H9 (cell line): ENCODE results near the gene TCN2. TPM values are rescaled to one million over a fixed set of nuclear protein-coding genes. Genes with fewer than 3 reads are reported as not detected.

Experiments used
- DNase-seq: peaks from one replicate; pipeline ENCODE4 v3.0.0-alpha.2; 2017
- H2AFZ ChIP-seq: one replicate; pipeline ENCODE4 v1.6.1; 2013; ENCODE audit warnings: mild to moderate bottlenecking, low read length, control low read depth, moderate library complexity
- H2AK5ac ChIP-seq: 2 replicates; pipeline ENCODE4 v1.6.1; 2013; ENCODE audit warnings: low read length, control low read depth, mixed read lengths; ENCODE audit not compliant: insufficient read length
- H2BK120ac ChIP-seq: one replicate; pipeline ENCODE4 v1.6.1; 2013; ENCODE audit warnings: low read depth, mild to moderate bottlenecking, low read length, control low read depth, inconsistent platforms; ENCODE audit not compliant: poor library complexity, severe bottlenecking
- H2BK12ac ChIP-seq: 2 replicates; pipeline ENCODE4 v1.6.1; 2013; ENCODE audit warnings: low read length, control low read depth, mixed read lengths, low read depth; ENCODE audit not compliant: insufficient read length
- H2BK15ac ChIP-seq: 2 replicates; pipeline ENCODE4 v1.6.1; 2013; ENCODE audit warnings: low read depth, low read length, control low read depth
- H2BK20ac ChIP-seq: one replicate; pipeline ENCODE4 v1.6.1; 2013; ENCODE audit warnings: low read depth, mild to moderate bottlenecking, low read length, control low read depth, inconsistent platforms; ENCODE audit not compliant: poor library complexity, severe bottlenecking
- H2BK5ac ChIP-seq: 2 replicates; pipeline ENCODE4 v1.6.1; 2013; ENCODE audit warnings: low read length, control low read depth, mixed read lengths; ENCODE audit not compliant: insufficient read length
- H3K14ac ChIP-seq: 2 replicates; pipeline ENCODE4 v1.6.1; 2013; ENCODE audit warnings: low read length, control low read depth; ENCODE audit not compliant: insufficient read depth
- H3K18ac ChIP-seq: 2 replicates; pipeline ENCODE4 v1.6.1; 2013; ENCODE audit warnings: low read depth, mild to moderate bottlenecking, mixed read lengths, low read length, control low read depth; ENCODE audit not compliant: insufficient read length
- H3K23ac ChIP-seq: 2 replicates; pipeline ENCODE4 v1.6.1; 2013; ENCODE audit warnings: low read length, control low read depth, mixed read lengths, low read depth; ENCODE audit not compliant: insufficient read length
- H3K23me2 ChIP-seq: 2 replicates; pipeline ENCODE4 v1.6.1; 2013; ENCODE audit warnings: low read depth, mild to moderate bottlenecking, mixed read lengths, low read length, control low read depth; ENCODE audit not compliant: insufficient read length, poor library complexity, severe bottlenecking
- H3K27ac ChIP-seq: 2 replicates; pipeline ENCODE4 v1.5.1; 2013; ENCODE audit warnings: low read length, control low read depth, mixed read lengths, low read depth; ENCODE audit not compliant: insufficient read length
- H3K27me3 ChIP-seq: 2 replicates; pipeline ENCODE4 v1.6.1; 2013; ENCODE audit warnings: low read length, control low read depth, inconsistent platforms; ENCODE audit not compliant: insufficient read depth
- H3K4ac ChIP-seq: 2 replicates; pipeline ENCODE4 v1.6.1; 2013; ENCODE audit warnings: low read depth, mild to moderate bottlenecking, control low read depth, inconsistent platforms, low read length, moderate library complexity
- H3K4me1 ChIP-seq: 2 replicates; pipeline ENCODE4 v1.6.1; 2013; ENCODE audit warnings: low read length, control low read depth, inconsistent platforms; ENCODE audit not compliant: insufficient read depth
- H3K4me2 ChIP-seq: 2 replicates; pipeline ENCODE4 v1.6.1; 2013; ENCODE audit warnings: low read length, control low read depth, mixed read lengths; ENCODE audit not compliant: insufficient read length, insufficient read depth
- H3K56ac ChIP-seq: 2 replicates; pipeline ENCODE4 v1.6.1; 2013; ENCODE audit warnings: low read depth, mild to moderate bottlenecking, mixed read lengths, low read length, control low read depth; ENCODE audit not compliant: insufficient read length
- H3K79me1 ChIP-seq: 2 replicates; pipeline ENCODE4 v1.6.1; 2013; ENCODE audit warnings: low read depth, mild to moderate bottlenecking, moderate library complexity, low read length, control low read depth, inconsistent platforms; ENCODE audit not compliant: insufficient read depth, poor library complexity, severe bottlenecking
- H3K79me2 ChIP-seq: 2 replicates; pipeline ENCODE4 v1.6.1; 2013; ENCODE audit warnings: low read length, control low read depth, inconsistent platforms; ENCODE audit not compliant: insufficient read depth
- H3K9ac ChIP-seq: 2 replicates; pipeline ENCODE4 v1.6.1; 2013; ENCODE audit warnings: low read length, control low read depth, mixed read lengths; ENCODE audit not compliant: insufficient read length; ENCODE audit errors: extremely low read depth
- H3K9me3 ChIP-seq: one replicate; pipeline ENCODE4 v1.6.1; 2013; ENCODE audit warnings: low read depth, low read length, inconsistent platforms; ENCODE audit not compliant: control insufficient read depth
- H3T11ph ChIP-seq: one replicate; pipeline ENCODE4 v1.6.1; 2013; ENCODE audit warnings: mild to moderate bottlenecking, low read length, control low read depth, inconsistent platforms
- H4K20me1 ChIP-seq: one replicate; pipeline ENCODE4 v1.6.1; 2013; ENCODE audit not compliant: control insufficient read depth, insufficient read length, insufficient read depth
- H4K5ac ChIP-seq: 2 replicates; pipeline ENCODE4 v1.6.1; 2013; ENCODE audit warnings: low read depth, mild to moderate bottlenecking, mixed read lengths, low read length, control low read depth; ENCODE audit not compliant: insufficient read length
- H4K8ac ChIP-seq: replicated peaks from 2 replicates; pipeline ENCODE4 v1.6.1; 2013; ENCODE audit warnings: low read length, control low read depth, mixed read lengths, low read depth; ENCODE audit not compliant: insufficient read length
- H4K91ac ChIP-seq: 2 replicates; pipeline ENCODE4 v1.6.1; 2013; ENCODE audit warnings: low read depth, mild to moderate bottlenecking, moderate library complexity, mixed read lengths, low read length, control low read depth; ENCODE audit not compliant: insufficient read length
- H3K27ac Mint-ChIP-seq, 3 experiments: 2 replicates in 2 of 3; 3 replicates in 1 of 3; pipeline ENCODE4 v1.8.0; 2020 to 2021; ENCODE audit warnings: mixed read lengths in 3 of 3, mild to moderate bottlenecking in 1 of 3, moderate library complexity in 1 of 3
- H3K27me3 Mint-ChIP-seq: 2 replicates; pipeline ENCODE4 v1.8.0; 2021; ENCODE audit warnings: low read depth, mild to moderate bottlenecking, moderate library complexity, mixed read lengths
- H3K36me3 Mint-ChIP-seq, 3 experiments: 2 replicates in 2 of 3; 3 replicates in 1 of 3; pipeline ENCODE4 v1.8.0; 2020 to 2021; ENCODE audit warnings: low read depth in 3 of 3, mixed read lengths in 3 of 3; ENCODE audit not compliant: insufficient read depth in 1 of 3
- H3K4me1 Mint-ChIP-seq, 2 experiments: 2 replicates each; pipeline ENCODE4 v1.8.0; 2020; ENCODE audit warnings: mixed read lengths in 2 of 2
- H3K4me3 Mint-ChIP-seq, 2 experiments: 2 replicates in 1 of 2; 3 replicates in 1 of 2; pipeline ENCODE4 v1.8.0; 2020 to 2021; ENCODE audit warnings: mild to moderate bottlenecking in 2 of 2, mixed read lengths in 2 of 2, moderate library complexity in 1 of 2
- H3K9me3 Mint-ChIP-seq, 2 experiments: 2 replicates in 1 of 2; 3 replicates in 1 of 2; pipeline ENCODE4 v1.8.0; 2020; ENCODE audit warnings: mild to moderate bottlenecking in 2 of 2, mixed read lengths in 2 of 2, moderate library complexity in 1 of 2
- WGBS: extraction: QIAGEN DNeasy Blood & Tissue Kit; methylation state at CpG from one replicate; pipeline ENCODE4 v1.1.7; 2013; ENCODE audit warnings: missing lambda C conversion rate, low lambda C conversion rate, mixed read lengths; ENCODE audit not compliant: insufficient read length; ENCODE audit errors: extremely low coverage; 5-methylcytosine and 5-hydroxymethylcytosine counted together
- total RNA-seq: library from RNA; stranded (reverse); gene quantifications from 2 replicates; pipeline ENCODE4 v1.2.1, GENCODE V29; 2021
- TF ChIP-seq, protein P1 (sequence below): fragments of 200-600 bp; sonication (generic); conservative IDR thresholded peaks from 3 replicates; pipeline ENCODE4 v1.8.0; 2021; ENCODE audit warnings: antibody characterized with exemption, mild to moderate bottlenecking

Gene TCN2
- total RNA-seq, 1 experiment from 2014 or later, result 42.2 TPM

DNA sequence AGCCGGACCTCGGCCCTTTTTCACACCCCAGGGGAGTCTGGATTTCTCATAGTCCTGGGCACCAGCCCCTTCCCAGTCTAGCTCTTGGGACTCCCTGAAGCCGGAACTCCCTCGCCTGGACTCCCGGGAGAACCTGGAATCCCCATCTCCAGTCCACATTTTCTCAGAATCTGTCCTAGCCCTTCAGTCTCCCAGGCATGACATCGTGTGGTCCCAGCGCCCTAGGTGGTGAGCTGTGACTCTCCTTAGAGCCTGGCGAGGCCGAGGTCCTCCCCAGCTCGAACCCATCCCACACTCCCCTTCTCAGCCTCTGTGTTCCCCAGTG is 61.4 kb downstream of the TCN2 start:
- H3K27ac ChIP-seq, result no peak overlapping the region
- H3K27ac Mint-ChIP-seq, result 0 out of 7 replicates have a peak overlapping the region, but pooled peaks of 1 of the 3 experiments have one; percentile 12
- H3K79me2 ChIP-seq, result no peaks in the 10 kb centered on the region
- H4K20me1 ChIP-seq, result no peaks in the 10 kb centered on the region
- no peak overlapping the region for H2BK12ac ChIP-seq
- no peak overlapping the region for H3K14ac ChIP-seq
- H3K9ac ChIP-seq, result no peak overlapping the region
- TF ChIP-seq, protein P1, sequence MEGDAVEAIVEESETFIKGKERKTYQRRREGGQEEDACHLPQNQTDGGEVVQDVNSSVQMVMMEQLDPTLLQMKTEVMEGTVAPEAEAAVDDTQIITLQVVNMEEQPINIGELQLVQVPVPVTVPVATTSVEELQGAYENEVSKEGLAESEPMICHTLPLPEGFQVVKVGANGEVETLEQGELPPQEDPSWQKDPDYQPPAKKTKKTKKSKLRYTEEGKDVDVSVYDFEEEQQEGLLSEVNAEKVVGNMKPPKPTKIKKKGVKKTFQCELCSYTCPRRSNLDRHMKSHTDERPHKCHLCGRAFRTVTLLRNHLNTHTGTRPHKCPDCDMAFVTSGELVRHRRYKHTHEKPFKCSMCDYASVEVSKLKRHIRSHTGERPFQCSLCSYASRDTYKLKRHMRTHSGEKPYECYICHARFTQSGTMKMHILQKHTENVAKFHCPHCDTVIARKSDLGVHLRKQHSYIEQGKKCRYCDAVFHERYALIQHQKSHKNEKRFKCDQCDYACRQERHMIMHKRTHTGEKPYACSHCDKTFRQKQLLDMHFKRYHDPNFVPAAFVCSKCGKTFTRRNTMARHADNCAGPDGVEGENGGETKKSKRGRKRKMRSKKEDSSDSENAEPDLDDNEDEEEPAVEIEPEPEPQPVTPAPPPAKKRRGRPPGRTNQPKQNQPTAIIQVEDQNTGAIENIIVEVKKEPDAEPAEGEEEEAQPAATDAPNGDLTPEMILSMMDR, result no peak
- H3K56ac ChIP-seq, result no peak overlapping the region
- H2AK5ac ChIP-seq, result no peak overlapping the region
- no peak overlapping the region for H2BK20ac ChIP-seq
- no peak overlapping the region for H2BK5ac ChIP-seq
- peak overlapping the region; percentile 67 for H3K4me2 ChIP-seq
- peaks cover 13 to 14% of the 10 kb centered on the region in 2 experiments for H3K4me1 Mint-ChIP-seq
- H3K9me3 Mint-ChIP-seq, result no peaks in the 10 kb centered on the region
- no peaks in the 10 kb centered on the region for H3K9me3 ChIP-seq
- H3K27me3 Mint-ChIP-seq, result peaks cover 57% of the 10 kb centered on the region
- no CpG with 5 or more reads among the region's 10 CpGs for WGBS
- no peak overlapping the region for H3K23ac ChIP-seq
- no peaks in the 10 kb centered on the region for H3K79me1 ChIP-seq
- H4K5ac ChIP-seq, result no peak overlapping the region
- H4K91ac ChIP-seq, result no peak overlapping the region
- no peak overlapping the region for H4K8ac ChIP-seq
- H3K23me2 ChIP-seq, result peaks cover 16% of the 10 kb centered on the region
- H3K36me3 Mint-ChIP-seq, result peaks cover 0 to 5% (median 2%) of the 10 kb centered on the region in 3 experiments; a peak in 4 of 7 replicates
- H3K27me3 ChIP-seq, result peaks cover 6% of the 10 kb centered on the region; the same call in 1 of the 2 replicates
- no peak overlapping the region for H3K4ac ChIP-seq
- H3T11ph ChIP-seq, result no peak overlapping the region
- H2AFZ ChIP-seq, result no peak overlapping the region
- no peak for DNase-seq
- H3K4me3 Mint-ChIP-seq, result peak overlapping the region; percentile 78 to 89
- no peaks in the 10 kb centered on the region for H3K4me1 ChIP-seq
- H3K18ac ChIP-seq, result no peak overlapping the region
- H2BK15ac ChIP-seq, result no peak overlapping the region
- no peak overlapping the region for H2BK120ac ChIP-seq
